Measurements from ENCODE around the gene ABHD1.
"Not testable (repeated sequence)": the region's sequence is repeated elsewhere in the genome, so short reads cannot be mapped to it uniquely, and the experiment has no call there.

ABHD1 gene

GRCh38 chr2:27123302-27124150 is at the start of gene ABHD1:
Gene ABHD1 (plus strand): TSS chr2:27123815. CDS start chr2:27123949, 134 bp downstream.
- DNase-seq (ENCODE audit: low read depth, low spot score) = no peak

GRCh38 chr2:27074738-27075565 is 48.7 kb upstream of the ABHD1 start:
- no peak for DNase-seq (ENCODE audit: low read depth, low spot score)

DNA sequence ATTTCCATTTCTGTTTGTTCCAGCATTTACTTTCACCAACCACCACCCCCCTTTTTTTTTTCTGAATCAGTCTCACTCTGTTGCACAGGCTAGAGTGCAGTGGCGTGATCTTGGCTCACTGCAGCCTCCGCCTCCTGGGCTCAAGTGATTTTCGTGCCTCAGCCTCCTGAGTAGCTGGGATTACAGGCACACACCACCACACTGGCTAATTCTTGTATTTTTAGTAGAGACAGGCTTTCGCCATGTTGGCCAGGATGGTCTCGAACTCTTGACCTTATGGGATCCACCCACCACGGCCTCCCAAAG is 48.1 kb upstream of the ABHD1 start:
- DNase-seq (ENCODE audit: low read depth, low spot score) = not testable (repeated sequence)

DNA sequence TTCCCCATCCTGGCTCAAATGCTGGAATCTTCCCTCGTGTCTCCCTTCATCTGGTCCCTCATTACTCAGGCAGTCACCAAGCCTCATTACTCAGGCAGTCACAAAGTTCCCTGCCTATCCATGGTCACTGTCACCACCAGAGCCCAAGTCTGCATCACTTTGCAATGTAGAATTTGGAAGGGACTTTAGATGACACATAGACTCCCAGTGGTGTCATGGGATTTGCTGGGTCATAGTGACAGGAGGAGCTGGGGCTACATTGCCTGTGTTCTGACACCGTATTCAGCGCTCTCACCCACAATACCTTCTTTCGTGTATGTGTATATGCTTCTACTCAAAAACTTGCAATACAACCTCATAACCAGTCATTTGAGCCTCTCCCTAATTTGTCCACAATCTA is 47.3 kb upstream of the ABHD1 start:
- DNase-seq (ENCODE audit: low read depth, low spot score) = no peak

- no peak for DNase-seq (ENCODE audit: low read depth, low spot score)
Observed at GRCh38 chr2:27077231-27077630, 46.4 kb upstream of the ABHD1 start.

- DNase-seq (ENCODE audit: low read depth, low spot score) = peak; percentile 90
Observed at GRCh38 chr2:27078267-27079194, 45.1 kb upstream of the ABHD1 start, which contains the start of gene EMILIN1. Gene EMILIN1 (plus strand): TSS chr2:27078615. CDS start chr2:27079066, 451 bp downstream.

DNA sequence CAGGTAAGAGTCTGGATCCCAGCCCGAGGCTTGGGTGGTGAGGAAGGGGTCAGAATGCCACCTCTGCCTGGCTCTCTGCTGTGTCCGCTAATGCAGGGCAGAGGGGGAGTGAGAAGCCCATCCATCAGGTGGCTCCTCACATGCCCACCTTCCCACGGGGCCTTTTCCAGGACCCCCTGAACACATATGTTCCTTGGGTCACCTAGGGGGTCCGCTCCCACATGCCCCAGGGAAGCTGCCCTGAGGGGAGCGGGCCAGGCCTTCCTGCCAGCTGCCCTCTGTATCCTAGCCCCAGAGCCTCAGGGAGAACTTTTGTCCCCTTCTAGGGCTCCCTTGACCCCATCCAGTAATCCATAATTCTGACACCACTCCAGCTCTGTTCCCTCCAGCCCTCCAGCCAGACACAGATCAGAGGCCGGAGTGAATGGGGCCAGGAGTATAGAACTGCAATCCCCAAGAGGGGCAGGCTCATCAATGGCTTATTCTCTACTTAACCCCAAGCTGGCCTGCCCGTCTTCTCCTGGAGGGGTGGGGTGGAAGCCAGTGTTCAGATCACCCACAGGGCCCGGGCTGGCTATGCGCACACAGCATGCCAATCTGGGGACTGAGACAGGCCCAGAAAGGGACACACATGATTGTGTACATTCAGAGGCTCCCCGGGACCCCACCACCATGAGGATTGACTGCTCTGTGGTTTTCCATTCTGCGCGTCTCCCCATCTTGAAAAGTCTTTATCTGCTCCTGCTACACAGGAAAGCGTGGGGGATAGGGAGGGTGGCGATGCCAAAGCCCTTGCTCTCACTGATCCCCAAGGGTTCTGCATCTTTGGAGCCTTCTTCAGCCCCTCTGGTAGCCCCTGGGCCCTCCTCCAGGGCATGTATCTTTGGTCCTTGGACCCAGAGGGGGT is 44.1 kb upstream of the ABHD1 start:
- DNase-seq (ENCODE audit: low read depth, low spot score) = no peak

DNA sequence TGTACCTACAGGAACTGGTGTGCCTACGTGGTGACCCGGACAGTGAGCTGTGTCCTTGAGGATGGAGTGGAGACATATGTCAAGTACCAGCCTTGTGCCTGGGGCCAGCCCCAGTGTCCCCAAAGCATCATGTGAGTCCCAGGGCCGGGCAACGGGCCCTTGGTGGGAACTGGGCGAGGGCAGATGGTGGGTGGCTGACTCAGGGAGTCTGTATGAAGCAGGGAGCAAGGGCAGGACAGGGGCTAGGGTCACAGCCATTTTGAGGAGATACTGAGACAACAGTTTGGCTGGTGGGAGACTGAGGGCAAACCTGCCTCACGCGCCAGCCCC is 43.5 kb upstream of the ABHD1 start:
- DNase-seq (ENCODE audit: low read depth, low spot score) = no peak

DNA sequence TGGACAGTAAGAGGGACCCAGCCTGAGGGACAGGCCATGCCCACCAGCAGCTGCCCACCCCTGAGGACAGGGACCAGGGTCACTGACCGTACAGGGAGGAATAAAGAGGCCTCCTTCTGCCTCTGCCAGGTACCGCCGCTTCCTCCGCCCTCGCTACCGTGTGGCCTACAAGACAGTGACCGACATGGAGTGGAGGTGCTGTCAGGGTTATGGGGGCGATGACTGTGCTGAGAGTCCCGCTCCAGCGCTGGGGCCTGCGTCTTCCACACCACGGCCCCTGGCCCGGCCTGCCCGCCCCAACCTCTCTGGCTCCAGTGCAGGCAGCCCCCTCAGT is 43.0 kb upstream of the ABHD1 start:
- no peak for DNase-seq (ENCODE audit: low read depth, low spot score)

DNA sequence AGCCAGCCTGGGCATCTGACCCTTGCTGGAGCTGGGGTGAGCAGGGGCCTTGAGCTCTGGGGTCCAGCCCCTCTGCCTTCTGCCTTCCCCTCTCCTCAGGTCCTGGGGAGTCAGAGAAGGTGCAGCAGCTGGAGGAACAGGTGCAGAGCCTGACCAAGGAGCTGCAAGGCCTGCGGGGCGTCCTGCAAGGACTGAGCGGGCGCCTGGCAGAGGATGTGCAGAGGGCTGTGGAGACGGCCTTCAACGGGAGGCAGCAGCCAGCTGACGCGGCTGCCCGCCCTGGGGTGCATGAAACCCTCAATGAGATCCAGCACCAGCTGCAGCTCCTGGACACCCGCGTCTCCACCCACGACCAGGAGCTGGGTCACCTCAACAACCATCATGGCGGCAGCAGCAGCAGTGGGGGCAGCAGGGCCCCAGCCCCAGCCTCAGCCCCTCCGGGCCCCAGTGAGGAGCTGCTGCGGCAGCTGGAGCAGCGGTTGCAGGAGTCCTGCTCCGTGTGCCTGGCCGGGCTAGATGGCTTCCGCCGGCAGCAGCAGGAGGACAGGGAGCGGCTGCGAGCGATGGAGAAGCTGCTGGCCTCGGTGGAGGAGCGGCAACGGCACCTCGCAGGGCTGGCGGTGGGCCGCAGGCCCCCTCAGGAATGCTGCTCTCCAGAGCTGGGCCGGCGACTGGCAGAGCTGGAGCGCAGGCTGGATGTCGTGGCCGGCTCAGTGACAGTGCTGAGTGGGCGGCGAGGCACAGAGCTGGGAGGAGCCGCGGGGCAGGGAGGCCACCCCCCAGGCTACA is 41.4 kb upstream of the ABHD1 start:
- no peak for DNase-seq (ENCODE audit: low read depth, low spot score)

DNA sequence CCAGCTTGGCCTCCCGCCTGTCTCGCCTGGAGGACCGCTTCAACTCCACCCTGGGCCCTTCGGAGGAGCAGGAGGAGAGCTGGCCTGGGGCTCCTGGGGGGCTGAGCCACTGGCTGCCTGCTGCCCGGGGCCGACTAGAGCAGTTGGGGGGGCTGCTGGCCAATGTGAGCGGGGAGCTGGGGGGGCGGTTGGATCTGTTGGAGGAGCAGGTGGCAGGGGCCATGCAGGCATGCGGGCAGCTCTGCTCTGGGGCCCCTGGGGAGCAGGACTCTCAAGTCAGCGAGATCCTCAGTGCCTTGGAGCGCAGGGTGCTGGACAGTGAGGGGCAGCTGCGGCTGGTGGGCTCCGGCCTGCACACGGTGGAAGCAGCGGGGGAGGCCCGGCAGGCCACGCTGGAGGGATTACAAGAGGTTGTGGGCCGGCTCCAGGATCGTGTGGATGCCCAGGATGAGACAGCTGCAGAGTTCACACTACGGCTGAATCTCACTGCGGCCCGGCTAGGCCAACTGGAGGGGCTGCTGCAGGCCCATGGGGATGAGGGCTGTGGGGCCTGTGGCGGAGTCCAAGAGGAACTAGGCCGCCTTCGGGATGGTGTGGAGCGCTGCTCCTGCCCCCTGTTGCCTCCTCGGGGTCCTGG is 40.7 kb upstream of the ABHD1 start:
- no peak for DNase-seq (ENCODE audit: low read depth, low spot score)

GRCh38 chr2:27083410-27084296 is 40.0 kb upstream of the ABHD1 start:
- no peak for DNase-seq (ENCODE audit: low read depth, low spot score)

GRCh38 chr2:27084297-27085061 is 39.1 kb upstream of the ABHD1 start:
- no peak for DNase-seq (ENCODE audit: low read depth, low spot score)

DNA sequence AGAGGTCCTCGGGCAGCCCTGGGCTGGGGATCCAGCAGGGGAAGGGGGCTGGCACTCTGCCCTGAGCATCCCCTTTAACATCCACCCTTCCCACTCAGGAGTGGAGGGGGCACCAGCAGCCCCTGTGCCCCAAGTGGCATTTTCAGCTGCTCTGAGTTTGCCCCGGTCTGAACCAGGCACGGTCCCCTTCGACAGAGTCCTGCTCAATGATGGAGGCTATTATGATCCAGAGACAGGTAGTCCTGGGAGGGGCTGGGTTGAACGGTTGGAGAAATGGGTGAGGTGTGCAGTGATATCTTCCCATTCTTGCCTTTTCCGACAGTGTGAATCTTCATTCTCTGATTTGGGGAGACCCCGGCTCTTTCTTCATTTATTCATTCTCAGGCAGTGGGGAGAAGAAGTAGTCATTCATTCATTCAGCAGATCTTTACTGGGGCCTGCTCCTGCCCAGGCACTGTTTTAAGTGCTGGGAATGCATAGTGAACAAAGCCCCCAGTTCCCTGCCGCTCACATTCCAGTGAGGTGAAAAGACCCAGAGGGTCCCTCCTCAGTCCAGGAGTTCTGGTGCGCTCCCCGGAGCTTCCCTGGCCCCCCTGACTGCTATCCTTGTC is 38.4 kb upstream of the ABHD1 start:
- no peak for DNase-seq (ENCODE audit: low read depth, low spot score)

DNA sequence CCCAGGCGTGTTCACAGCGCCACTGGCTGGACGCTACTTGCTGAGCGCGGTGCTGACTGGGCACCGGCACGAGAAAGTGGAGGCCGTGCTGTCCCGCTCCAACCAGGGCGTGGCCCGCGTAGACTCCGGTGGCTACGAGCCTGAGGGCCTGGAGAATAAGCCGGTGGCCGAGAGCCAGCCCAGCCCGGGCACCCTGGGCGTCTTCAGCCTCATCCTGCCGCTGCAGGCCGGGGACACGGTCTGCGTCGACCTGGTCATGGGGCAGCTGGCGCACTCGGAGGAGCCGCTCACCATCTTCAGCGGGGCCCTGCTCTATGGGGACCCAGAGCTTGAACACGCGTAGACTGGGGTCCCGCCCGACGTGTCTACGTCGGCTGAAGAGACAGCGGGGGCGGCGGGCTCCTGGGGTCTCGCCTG is 37.9 kb upstream of the ABHD1 start:
- DNase-seq (ENCODE audit: low read depth, low spot score) = no peak

GRCh38 chr2:27086090-27086723 is 37.4 kb upstream of the ABHD1 start:
- DNase-seq (ENCODE audit: low read depth, low spot score) = peak; percentile 83
